CD4-positive, CD25-positive, alpha-beta regulatory T cell (primary cell): ENCODE measurements around the gene NOTO. TPM values are rescaled to one million over a fixed set of nuclear protein-coding genes. Genes with fewer than 3 reads are reported as not detected.
A peak's percentile ranks its signal among the peaks of the same experiment; 100 is the strongest.

Experiments
- ATAC-seq, 2 donors: fragments of 150-1000 bp; cut with Tn5 transposase; one replicate each; pipeline ENCODE4 v1.10.0; 2021; ENCODE audit warnings: low read depth in 2 of 2, moderate number of reproducible peaks in 2 of 2, moderate library complexity in 1 of 2
- DNase-seq, 3 donors: peaks; one replicate each; pipeline versions ENCODE4 v3.0.0 to v3.0.0-alpha.2; 2012 to 2022; ENCODE audit warnings: mixed read lengths in 1 of 3
- H3K27ac ChIP-seq: one replicate; pipeline ENCODE4 v1.7.0; 2013; ENCODE audit warnings: mild to moderate bottlenecking, low read length; ENCODE audit not compliant: insufficient read depth, poor library complexity, severe bottlenecking
- H3K27me3 ChIP-seq: one replicate; pipeline ENCODE4 v1.7.0; 2013; ENCODE audit warnings: low read length; ENCODE audit not compliant: control insufficient read depth, insufficient read depth
- H3K36me3 ChIP-seq: one replicate; pipeline ENCODE4 v1.7.0; 2013; ENCODE audit warnings: mild to moderate bottlenecking, low read length, moderate library complexity; ENCODE audit not compliant: control insufficient read depth, insufficient read depth
- H3K4me1 ChIP-seq: 2 replicates; pipeline ENCODE4 v1.7.0; 2013; ENCODE audit warnings: mild to moderate bottlenecking, low read length; ENCODE audit not compliant: insufficient read depth, control insufficient read depth, poor library complexity, severe bottlenecking
- H3K4me3 ChIP-seq: one replicate; pipeline ENCODE4 v1.7.0; 2013; ENCODE audit warnings: low read depth, mild to moderate bottlenecking, low read length, moderate library complexity
- H3K9me3 ChIP-seq, 2 experiments: 1 replicate in 1 of 2; 2 replicates in 1 of 2; pipeline ENCODE4 v1.7.0; 2013; ENCODE audit warnings: low read length in 2 of 2, mild to moderate bottlenecking in 1 of 2, moderate library complexity in 1 of 2; ENCODE audit not compliant: control insufficient read depth in 2 of 2
- H3K27ac Mint-ChIP-seq, 3 donors: one replicate each; pipeline ENCODE4 v1.8.0; 2020 to 2022; ENCODE audit warnings: mild to moderate bottlenecking in 3 of 3, mixed read lengths in 3 of 3, moderate library complexity in 2 of 3
- H3K27me3 Mint-ChIP-seq: one replicate; pipeline ENCODE4 v1.8.0; 2022; ENCODE audit warnings: mild to moderate bottlenecking, mixed read lengths
- H3K36me3 Mint-ChIP-seq: one replicate; pipeline ENCODE4 v1.8.0; 2020; ENCODE audit warnings: mixed read lengths
- H3K4me1 Mint-ChIP-seq, 4 donors: one replicate each; pipeline ENCODE4 v1.8.0; 2020 to 2022; ENCODE audit warnings: mixed read lengths in 4 of 4, mild to moderate bottlenecking in 1 of 4
- H3K4me3 Mint-ChIP-seq, 4 donors: one replicate each; pipeline ENCODE4 v1.8.0; 2020 to 2022; ENCODE audit warnings: mild to moderate bottlenecking in 4 of 4, mixed read lengths in 4 of 4, moderate library complexity in 3 of 4
- H3K9me3 Mint-ChIP-seq, 7 donors: one replicate each; pipeline ENCODE4 v1.8.0; 2020 to 2022; ENCODE audit warnings: mixed read lengths in 7 of 7, mild to moderate bottlenecking in 3 of 7, moderate library complexity in 2 of 7
- polyA plus RNA-seq, 4 donors: library from polyadenylated mRNA; unstranded; fragments of 300-500 nt; fragmentation: Illumina TruSeq; gene quantifications; one replicate each; pipeline ENCODE4 v1.2.3, GENCODE V29; 2021
- total RNA-seq: library from RNA; stranded (reverse); gene quantifications from one replicate; pipeline ENCODE4 v1.2.3, GENCODE V29; 2022

Gene NOTO
- total and polyA plus RNA-seq, 5 donors from 2014 or later, result not detected

GRCh38 chr2:73257021-73257420, 54.6 kb downstream of the NOTO start:
- Histone ChIP-seq H3K9me3 (no peaks in the 10 kb centered on the region), H3K27ac (no peak overlapping the region), H3K4me1 (peaks cover 6% of the 10 kb centered on the region), H3K4me3 (no peak overlapping the region), H3K27me3 (no peaks in the 10 kb centered on the region), H3K36me3 (peaks cover 27% of the 10 kb centered on the region)
- Mint-ChIP-seq H3K36me3 (peaks cover 4% of the 10 kb centered on the region), H3K9me3 (no peaks in the 10 kb centered on the region), H3K27me3 (no peaks in the 10 kb centered on the region), H3K4me1 (peaks cover 0 to 7% (median 0%) of the 10 kb centered on the region in 4 donors), H3K27ac (peak overlapping the region in 1 of 3 donors; percentile 23), H3K4me3 (no peak overlapping the region)
- DNase-seq (no peak), ATAC-seq (no peak)

GRCh38 chr2:73257425-73258125, 55.2 kb downstream of the NOTO start:
- H3K9me3 ChIP-seq, result no peaks in the 10 kb centered on the region
- DNase-seq (no peak), ATAC-seq (peak in 1 of 2 donors; percentile 30)
- H3K4me1 ChIP-seq, result peaks cover 6% of the 10 kb centered on the region
- peaks cover 0 to 7% (median 0%) of the 10 kb centered on the region in 4 donors for H3K4me1 Mint-ChIP-seq
- H3K4me3 ChIP-seq, result no peak overlapping the region
- no peak overlapping the region for H3K27ac Mint-ChIP-seq
- no peaks in the 10 kb centered on the region for H3K9me3 Mint-ChIP-seq
- no peaks in the 10 kb centered on the region for H3K27me3 Mint-ChIP-seq
- H3K36me3 Mint-ChIP-seq, result peaks cover 4% of the 10 kb centered on the region
- no peaks in the 10 kb centered on the region for H3K27me3 ChIP-seq
- H3K36me3 ChIP-seq, result peaks cover 22% of the 10 kb centered on the region
- no peak overlapping the region for H3K27ac ChIP-seq
- no peak overlapping the region for H3K4me3 Mint-ChIP-seq

- DNase-seq (no peak), ATAC-seq (no peak)
- Mint-ChIP-seq H3K4me3 (peak overlapping the region in 1 of 4 donors; percentile 80), H3K9me3 (no peaks in the 10 kb centered on the region), H3K36me3 (peaks cover 4% of the 10 kb centered on the region), H3K27ac (no peak overlapping the region), H3K4me1 (peaks cover 0 to 7% (median 0%) of the 10 kb centered on the region in 4 donors), H3K27me3 (no peaks in the 10 kb centered on the region)
- peaks cover 6% of the 10 kb centered on the region for H3K4me1 ChIP-seq
- peaks cover 20% of the 10 kb centered on the region for H3K36me3 ChIP-seq
- no peaks in the 10 kb centered on the region for H3K27me3 ChIP-seq
- no peak overlapping the region for H3K4me3 ChIP-seq
- H3K9me3 ChIP-seq, result no peaks in the 10 kb centered on the region
- no peak overlapping the region for H3K27ac ChIP-seq
Observed at GRCh38 chr2:73258186-73258912, 56.0 kb downstream of the NOTO start.

GRCh38 chr2:73258913-73259215, 56.5 kb downstream of the NOTO start:
- Mint-ChIP-seq H3K4me1 (peaks cover 0 to 9% (median 0%) of the 10 kb centered on the region in 4 donors), H3K9me3 (no peaks in the 10 kb centered on the region), H3K27me3 (no peaks in the 10 kb centered on the region), H3K27ac (no peak overlapping the region), H3K4me3 (no peak overlapping the region), H3K36me3 (peaks cover 4% of the 10 kb centered on the region)
- Histone ChIP-seq H3K9me3 (no peaks in the 10 kb centered on the region), H3K4me3 (no peak overlapping the region), H3K27me3 (no peaks in the 10 kb centered on the region), H3K27ac (no peak overlapping the region), H3K36me3 (peaks cover 18% of the 10 kb centered on the region), H3K4me1 (peaks cover 6% of the 10 kb centered on the region)
- ATAC-seq (no peak), DNase-seq (no peak)

GRCh38 chr2:73259276-73259675, 56.9 kb downstream of the NOTO start:
- ATAC-seq (no peak), DNase-seq (no peak)
- Histone ChIP-seq H3K4me1 (peaks cover 6% of the 10 kb centered on the region), H3K4me3 (no peak overlapping the region), H3K27me3 (no peaks in the 10 kb centered on the region), H3K27ac (no peak overlapping the region), H3K9me3 (no peaks in the 10 kb centered on the region), H3K36me3 (peaks cover 16% of the 10 kb centered on the region)
- Mint-ChIP-seq H3K4me1 (peaks cover 0 to 9% (median 0%) of the 10 kb centered on the region in 4 donors), H3K9me3 (no peaks in the 10 kb centered on the region), H3K27ac (no peak overlapping the region), H3K27me3 (no peaks in the 10 kb centered on the region), H3K36me3 (peaks cover 4% of the 10 kb centered on the region), H3K4me3 (no peak overlapping the region)

- Histone ChIP-seq H3K9me3 (no peaks in the 10 kb centered on the region), H3K27ac (no peak overlapping the region), H3K4me3 (no peak overlapping the region), H3K4me1 (peaks cover 6% of the 10 kb centered on the region), H3K36me3 (peaks cover 15% of the 10 kb centered on the region), H3K27me3 (no peaks in the 10 kb centered on the region)
- H3K4me1 Mint-ChIP-seq, result peaks cover 0 to 9% (median 0%) of the 10 kb centered on the region in 4 donors
- H3K27ac Mint-ChIP-seq, result no peak overlapping the region
- ATAC-seq (no peak), DNase-seq (no peak)
- H3K27me3 Mint-ChIP-seq, result no peaks in the 10 kb centered on the region
- H3K9me3 Mint-ChIP-seq, result no peaks in the 10 kb centered on the region
- H3K36me3 Mint-ChIP-seq, result peaks cover 4% of the 10 kb centered on the region
- no peak overlapping the region for H3K4me3 Mint-ChIP-seq
Observed at GRCh38 chr2:73259704-73260337, 57.4 kb downstream of the NOTO start.

GRCh38 chr2:73260338-73260984, 58.1 kb downstream of the NOTO start:
- Mint-ChIP-seq H3K4me3 (no peak overlapping the region), H3K27ac (no peak overlapping the region), H3K36me3 (peaks cover 4% of the 10 kb centered on the region), H3K9me3 (no peaks in the 10 kb centered on the region), H3K27me3 (no peaks in the 10 kb centered on the region), H3K4me1 (peaks cover 0 to 9% (median 0%) of the 10 kb centered on the region in 4 donors)
- peaks cover 6% of the 10 kb centered on the region for H3K4me1 ChIP-seq
- DNase-seq (no peak), ATAC-seq (no peak)
- H3K9me3 ChIP-seq, result no peaks in the 10 kb centered on the region
- H3K36me3 ChIP-seq, result peaks cover 15% of the 10 kb centered on the region
- H3K4me3 ChIP-seq, result no peak overlapping the region
- no peak overlapping the region for H3K27ac ChIP-seq
- H3K27me3 ChIP-seq, result no peaks in the 10 kb centered on the region
